LNCAP (cell line): Measurements from ENCODE around the gene PARVG.

Experiments
- TF ChIP-seq, protein P1 (sequence below): fragments of 450-650 bp; IDR thresholded peaks from 2 replicates; pipeline ENCODE4 v1.5.1; 2017; ENCODE audit warnings: mild to moderate bottlenecking

Gene PARVG

DNA sequence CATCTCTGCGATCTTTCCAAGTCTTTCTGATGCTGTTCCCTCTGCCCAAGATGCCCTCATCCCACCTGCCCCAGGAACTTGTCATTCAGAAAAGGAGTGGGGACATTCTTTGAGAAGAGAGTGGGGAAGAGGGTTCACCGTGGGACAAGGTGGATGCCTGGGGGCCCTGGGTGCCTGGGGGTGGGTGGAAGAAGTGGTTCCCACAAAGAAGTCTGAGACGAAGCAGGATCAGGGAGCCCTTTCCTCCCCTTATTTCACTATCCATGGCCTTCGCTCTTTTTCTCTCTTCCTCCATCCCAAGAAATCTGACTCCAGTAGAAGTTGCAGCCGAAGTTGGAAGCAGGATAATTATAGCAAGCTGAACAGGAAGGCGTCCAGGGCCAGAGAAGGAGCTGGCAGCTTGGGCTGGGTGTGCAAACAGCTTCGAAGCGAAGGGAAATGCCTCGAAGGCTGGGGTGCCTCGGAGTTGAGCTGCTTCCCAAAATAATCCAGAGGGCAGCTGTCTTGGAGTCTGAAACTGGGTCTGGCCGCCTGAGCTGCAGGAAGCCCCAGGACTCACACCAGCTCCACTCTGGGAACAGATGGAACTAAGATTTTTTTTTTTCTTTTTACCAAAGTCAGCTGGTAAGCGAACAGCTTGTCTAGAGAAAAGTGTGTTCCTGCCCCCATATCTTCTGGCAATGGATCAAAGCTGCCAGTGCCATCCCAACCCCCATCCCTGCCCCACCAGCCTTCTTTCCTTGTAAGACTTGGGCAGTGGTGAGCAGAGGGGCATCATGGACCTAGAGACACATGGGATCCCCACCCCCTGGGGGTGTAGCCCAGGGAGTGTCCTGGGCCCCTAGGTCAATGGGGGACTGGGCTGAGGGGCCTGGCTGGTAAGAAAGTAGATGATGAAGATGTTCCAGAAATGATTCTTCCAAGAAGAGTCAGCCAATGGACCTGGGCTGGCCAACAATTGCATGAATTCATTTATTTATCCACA, 31.5 kb downstream of the PARVG start:
- TF ChIP-seq, protein P1, sequence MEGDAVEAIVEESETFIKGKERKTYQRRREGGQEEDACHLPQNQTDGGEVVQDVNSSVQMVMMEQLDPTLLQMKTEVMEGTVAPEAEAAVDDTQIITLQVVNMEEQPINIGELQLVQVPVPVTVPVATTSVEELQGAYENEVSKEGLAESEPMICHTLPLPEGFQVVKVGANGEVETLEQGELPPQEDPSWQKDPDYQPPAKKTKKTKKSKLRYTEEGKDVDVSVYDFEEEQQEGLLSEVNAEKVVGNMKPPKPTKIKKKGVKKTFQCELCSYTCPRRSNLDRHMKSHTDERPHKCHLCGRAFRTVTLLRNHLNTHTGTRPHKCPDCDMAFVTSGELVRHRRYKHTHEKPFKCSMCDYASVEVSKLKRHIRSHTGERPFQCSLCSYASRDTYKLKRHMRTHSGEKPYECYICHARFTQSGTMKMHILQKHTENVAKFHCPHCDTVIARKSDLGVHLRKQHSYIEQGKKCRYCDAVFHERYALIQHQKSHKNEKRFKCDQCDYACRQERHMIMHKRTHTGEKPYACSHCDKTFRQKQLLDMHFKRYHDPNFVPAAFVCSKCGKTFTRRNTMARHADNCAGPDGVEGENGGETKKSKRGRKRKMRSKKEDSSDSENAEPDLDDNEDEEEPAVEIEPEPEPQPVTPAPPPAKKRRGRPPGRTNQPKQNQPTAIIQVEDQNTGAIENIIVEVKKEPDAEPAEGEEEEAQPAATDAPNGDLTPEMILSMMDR = no peak

- TF ChIP-seq, protein P1 = no peak
Measured at GRCh38 chr22:44212936-44213335, 32.2 kb downstream of the PARVG start.

GRCh38 chr22:44213489-44214043, 32.8 kb downstream of the PARVG start:
- TF ChIP-seq, protein P1 = no peak

GRCh38 chr22:44214187-44214586, 33.5 kb downstream of the PARVG start:
- TF ChIP-seq, protein P1 = no peak

GRCh38 chr22:44214764-44215163, 34.0 kb downstream of the PARVG start:
- TF ChIP-seq, protein P1 = no peak

DNA sequence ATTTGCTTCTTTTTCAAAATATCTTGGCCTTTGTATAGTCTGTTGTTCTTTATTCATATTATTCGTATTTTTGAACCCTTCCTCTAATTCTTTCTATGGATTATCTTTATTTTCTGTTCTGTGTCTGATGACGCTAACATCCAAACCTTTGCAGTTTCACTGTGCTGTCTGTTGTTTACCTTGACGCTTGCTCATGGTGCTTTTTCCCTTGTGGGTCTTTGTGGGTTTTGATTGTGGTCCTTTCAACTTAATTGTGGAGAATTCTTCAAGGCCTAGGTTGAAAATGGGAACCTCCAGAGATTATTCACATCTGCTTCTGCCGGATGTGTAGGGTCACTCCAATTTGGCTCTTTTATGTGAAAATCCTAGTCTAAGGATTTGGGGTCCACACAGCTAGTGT, 34.6 kb downstream of the PARVG start:
- TF ChIP-seq, protein P1 = no peak

GRCh38 chr22:44217346-44217745, 36.6 kb downstream of the PARVG start:
- TF ChIP-seq, protein P1 = no peak
